ENCODE data around the gene GPX6.
"Not testable (repeated sequence)": the region's sequence is repeated elsewhere in the genome, so short reads cannot be mapped to it uniquely, and the experiment has no call there.

The GPX6 gene

DNA sequence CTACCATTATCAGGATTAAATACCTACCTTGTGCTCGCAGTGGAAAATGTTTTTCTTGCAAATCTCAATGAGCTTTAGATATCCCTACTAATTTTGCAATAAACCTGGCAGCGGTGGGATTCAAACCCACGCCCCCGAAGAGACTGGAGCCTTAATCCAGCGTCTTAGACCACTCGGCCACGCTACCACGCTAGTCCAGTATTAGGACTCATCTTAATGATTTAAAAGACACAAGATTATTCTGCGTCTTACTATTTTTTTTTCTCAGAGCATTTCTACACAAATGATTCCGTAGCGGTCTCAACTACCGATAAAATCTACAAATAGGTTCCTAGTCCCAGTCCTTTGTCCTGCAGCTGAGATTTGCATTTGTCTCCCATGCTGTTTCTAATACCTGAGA lies 37.1 kb downstream of the GPX6 start:
- H3K4me3 ChIP-seq (ENCODE audit: low read depth, low read length), result no peak overlapping the region
- TF ChIP-seq, protein P1, sequence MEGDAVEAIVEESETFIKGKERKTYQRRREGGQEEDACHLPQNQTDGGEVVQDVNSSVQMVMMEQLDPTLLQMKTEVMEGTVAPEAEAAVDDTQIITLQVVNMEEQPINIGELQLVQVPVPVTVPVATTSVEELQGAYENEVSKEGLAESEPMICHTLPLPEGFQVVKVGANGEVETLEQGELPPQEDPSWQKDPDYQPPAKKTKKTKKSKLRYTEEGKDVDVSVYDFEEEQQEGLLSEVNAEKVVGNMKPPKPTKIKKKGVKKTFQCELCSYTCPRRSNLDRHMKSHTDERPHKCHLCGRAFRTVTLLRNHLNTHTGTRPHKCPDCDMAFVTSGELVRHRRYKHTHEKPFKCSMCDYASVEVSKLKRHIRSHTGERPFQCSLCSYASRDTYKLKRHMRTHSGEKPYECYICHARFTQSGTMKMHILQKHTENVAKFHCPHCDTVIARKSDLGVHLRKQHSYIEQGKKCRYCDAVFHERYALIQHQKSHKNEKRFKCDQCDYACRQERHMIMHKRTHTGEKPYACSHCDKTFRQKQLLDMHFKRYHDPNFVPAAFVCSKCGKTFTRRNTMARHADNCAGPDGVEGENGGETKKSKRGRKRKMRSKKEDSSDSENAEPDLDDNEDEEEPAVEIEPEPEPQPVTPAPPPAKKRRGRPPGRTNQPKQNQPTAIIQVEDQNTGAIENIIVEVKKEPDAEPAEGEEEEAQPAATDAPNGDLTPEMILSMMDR (IDR thresholded peaks at IDR 0.05; ENCODE audit: borderline replicate concordance, insufficient read depth, low read depth, low read length), result no peak

DNA sequence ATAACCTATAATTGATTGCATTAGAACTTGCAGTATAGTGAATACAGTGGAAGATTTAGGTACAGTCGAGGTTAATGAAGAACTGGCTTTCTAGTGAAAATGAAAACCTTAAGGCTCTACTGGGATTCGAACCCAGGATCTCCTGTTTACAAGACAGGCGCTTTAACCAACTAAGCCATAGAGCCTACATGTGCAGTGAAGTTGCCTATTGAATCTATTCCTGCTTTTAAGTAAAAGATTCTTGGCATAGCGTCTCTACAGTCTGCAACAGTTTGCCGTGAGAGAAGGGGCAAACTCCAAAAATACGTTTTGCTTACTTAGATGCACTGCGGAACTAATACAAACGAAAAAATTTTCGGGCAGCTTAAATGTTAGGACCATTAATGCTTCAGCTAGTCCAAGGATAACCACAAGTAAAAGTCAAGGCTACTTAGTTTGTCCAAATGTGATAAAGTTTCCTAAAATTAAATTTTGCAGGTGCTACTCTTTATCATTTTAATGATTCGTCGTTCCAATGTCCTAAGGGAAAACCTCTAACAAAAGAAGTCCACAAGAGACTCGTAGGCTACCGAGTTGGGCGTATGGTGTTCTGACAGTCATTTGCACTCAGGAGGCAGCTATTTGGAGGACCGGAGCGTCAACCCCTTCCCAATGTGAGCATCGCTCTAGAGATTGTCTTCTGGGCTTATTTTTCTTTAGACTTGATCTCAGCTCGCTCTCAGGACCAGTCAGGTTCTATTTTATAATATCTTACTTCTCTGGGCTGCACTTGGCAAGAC lies 41.0 kb downstream of the GPX6 start:
- TF ChIP-seq, protein P1 (IDR thresholded peaks at IDR 0.05; ENCODE audit: borderline replicate concordance, insufficient read depth, low read depth, low read length), result no peak
- H3K4me3 ChIP-seq (ENCODE audit: low read depth, low read length), result no peak overlapping the region

GRCh38 chr6:28469153-28469745 lies 46.3 kb downstream of the GPX6 start:
- not testable (repeated sequence) for H3K4me3 ChIP-seq (ENCODE audit: low read depth, low read length)

- TF ChIP-seq, protein P1 (IDR thresholded peaks at IDR 0.05; ENCODE audit: borderline replicate concordance, insufficient read depth, low read depth, low read length), result no peak
- H3K4me3 ChIP-seq (ENCODE audit: low read depth, low read length), result no peak overlapping the region
Measured at GRCh38 chr6:28468056-28468455, 47.5 kb downstream of the GPX6 start.

DNA sequence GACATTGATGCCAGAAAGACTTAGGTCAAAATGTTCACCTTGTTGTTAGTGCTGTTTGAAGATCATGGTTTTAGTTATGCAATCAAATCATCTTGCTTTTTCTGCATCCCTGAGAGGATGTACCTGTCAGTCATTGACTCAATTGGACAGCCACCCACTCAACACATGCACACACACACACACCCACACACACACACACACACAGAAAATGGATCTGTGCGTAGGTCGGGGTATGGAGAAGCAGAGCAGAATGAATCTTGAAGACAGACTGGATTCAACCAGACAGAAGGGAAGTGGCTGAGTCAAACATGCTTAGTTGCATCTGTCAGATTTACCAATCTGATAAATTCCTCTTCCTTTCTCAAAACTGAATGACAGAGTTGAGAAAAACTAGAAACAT lies 53.2 kb downstream of the GPX6 start:
- H3K4me3 ChIP-seq (ENCODE audit: low read depth, low read length), result no peak overlapping the region

GRCh38 chr6:28458568-28458967 lies 57.0 kb downstream of the GPX6 start:
- H3K4me3 ChIP-seq (ENCODE audit: low read depth, low read length), result no peak overlapping the region

More for the DNA sequence above, 53.2 kb downstream of the GPX6 start:
- TF ChIP-seq, protein P1 (IDR thresholded peaks at IDR 0.05; ENCODE audit: borderline replicate concordance, insufficient read depth, low read depth, low read length), result no peak

More at GRCh38 chr6:28458568-28458967, 57.0 kb downstream of the GPX6 start:
- TF ChIP-seq, protein P1 (IDR thresholded peaks at IDR 0.05; ENCODE audit: borderline replicate concordance, insufficient read depth, low read depth, low read length), result no peak

All from GM12875 (cell line).